ENCODE measurements around the gene SPECC1.

The SPECC1 gene

GRCh38 chr17:20089756-20090547, 80.8 kb downstream of the SPECC1 start:
- DNase-seq (ENCODE audit: low read depth): no peak
- no peak for TF ChIP-seq CTCF (IDR thresholded peaks at IDR 0.05; ENCODE audit: low read length, missing control alignments)
- H3K4me3 ChIP-seq (replicated peaks; ENCODE audit: low read depth, low read length): no peak overlapping the region

- TF ChIP-seq CTCF (IDR thresholded peaks at IDR 0.05; ENCODE audit: low read length, missing control alignments): no peak
- no peak overlapping the region for H3K4me3 ChIP-seq (replicated peaks; ENCODE audit: low read depth, low read length)
- peak; percentile 88 for DNase-seq (ENCODE audit: low read depth)
Observed at GRCh38 chr17:20091174-20092029, 82.2 kb downstream of the SPECC1 start.

GRCh38 chr17:20092261-20092867, 83.2 kb downstream of the SPECC1 start:
- H3K4me3 ChIP-seq (replicated peaks; ENCODE audit: low read depth, low read length): no peak overlapping the region
- TF ChIP-seq CTCF (IDR thresholded peaks at IDR 0.05; ENCODE audit: low read length, missing control alignments): no peak
- DNase-seq (ENCODE audit: low read depth): no peak

- no peak overlapping the region for H3K4me3 ChIP-seq (replicated peaks; ENCODE audit: low read depth, low read length)
- DNase-seq (ENCODE audit: low read depth): no peak
- no peak for TF ChIP-seq CTCF (IDR thresholded peaks at IDR 0.05; ENCODE audit: low read length, missing control alignments)
Observed at GRCh38 chr17:20092973-20093626, 83.9 kb downstream of the SPECC1 start.

DNA sequence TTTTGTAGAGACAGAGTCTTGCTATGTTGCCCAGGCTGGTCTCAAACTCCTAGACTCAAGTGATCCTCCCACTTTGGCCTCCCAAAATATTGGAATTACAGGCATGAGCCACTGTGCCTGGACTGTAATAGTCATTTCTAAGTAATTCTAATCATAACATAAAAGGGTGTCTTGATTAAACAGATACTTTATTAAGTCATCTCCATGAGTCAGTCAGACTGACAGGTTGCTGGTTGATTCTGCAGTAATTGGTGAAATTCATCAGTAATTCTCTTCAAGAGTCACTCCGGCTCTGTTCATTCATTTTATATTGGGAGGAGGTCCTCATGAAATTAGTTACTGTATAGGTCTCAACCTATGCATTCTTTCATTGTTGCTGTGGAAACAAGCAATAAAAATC, 85.6 kb downstream of the SPECC1 start:
- TF ChIP-seq CTCF (IDR thresholded peaks at IDR 0.05; ENCODE audit: low read length, missing control alignments): no peak
- DNase-seq (ENCODE audit: low read depth): no peak
- H3K4me3 ChIP-seq (replicated peaks; ENCODE audit: low read depth, low read length): no peak overlapping the region

DNA sequence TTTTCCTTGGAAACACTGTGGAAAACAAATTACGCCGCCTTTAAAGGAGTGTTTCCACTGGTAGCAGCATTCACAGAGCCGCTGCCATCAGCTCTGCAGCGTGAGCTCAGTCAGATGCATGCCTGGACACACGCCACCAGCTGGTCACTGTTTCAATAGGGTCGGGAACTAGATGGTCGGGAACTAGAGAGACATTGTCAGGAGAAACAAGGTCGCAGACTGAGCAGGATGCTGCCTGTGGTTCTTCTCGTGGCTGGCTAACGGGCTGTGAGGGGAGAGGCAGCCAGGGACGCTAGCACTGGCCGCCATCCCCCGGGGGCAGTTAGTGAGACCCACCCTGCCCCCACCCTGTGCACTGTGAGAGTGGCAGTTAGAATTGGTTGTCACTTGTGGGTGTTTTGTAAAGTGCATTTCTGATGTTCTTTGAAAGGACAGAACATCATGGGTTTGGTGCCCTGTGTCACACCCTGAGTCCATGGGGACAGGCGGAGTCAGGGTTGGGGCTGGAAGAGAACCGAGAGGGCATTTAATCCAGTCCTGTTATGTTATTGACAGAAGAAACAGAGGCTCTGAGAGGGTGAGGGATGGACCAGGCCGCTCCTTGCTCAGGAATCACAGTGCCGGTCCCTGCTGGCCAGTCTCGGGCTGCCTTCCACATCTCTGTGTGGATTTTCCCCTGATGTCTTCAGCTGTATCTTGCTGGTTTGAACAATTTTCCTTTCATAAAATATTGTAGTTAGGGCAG, 86.3 kb downstream of the SPECC1 start:
- TF ChIP-seq CTCF (IDR thresholded peaks at IDR 0.05; ENCODE audit: low read length, missing control alignments): peak; percentile 42
- DNase-seq (ENCODE audit: low read depth): peak; percentile 42
- no peak overlapping the region for H3K4me3 ChIP-seq (replicated peaks; ENCODE audit: low read depth, low read length)

Data from fibroblast of pulmonary artery (primary cell).